OCI-LY7 (cell line): ENCODE data around the gene MAP3K5. TPM values are rescaled to one million over a fixed set of nuclear protein-coding genes. Genes with fewer than 3 reads are reported as not detected.

ENCODE experiments used
- BruUV-seq: library from RNA; stranded (reverse); fragments of 400-500 nt; replicated peaks from 2 replicates; lab custom pipeline; 2021; lab: Mats Ljungman, UMichigan
- CTCF ChIA-PET: fragments of 300-600 bp; sonication (Branson Sonifier 250); formaldehyde crosslinking; loops from one replicate; lab custom pipeline; 2022; ENCODE audit warnings: antibody characterized with exemption; ENCODE audit not compliant: unreplicated experiment; lab: Charles Lee
- POLR2A ChIA-PET: fragments of 300-600 bp; sonication (Branson Sonifier 250); formaldehyde crosslinking; loops from one replicate; lab custom pipeline; 2022; ENCODE audit warnings: antibody characterized with exemption; lab: Charles Lee
- DNase-seq: peaks from one replicate; pipeline ENCODE4 v3.0.0-alpha.2; 2015; ENCODE audit warnings: low spot score
- H2AFZ ChIP-seq: fragments of 200-600 bp; sonication (generic), shearing (Covaris generic); 2 replicates; pipeline ENCODE4 v1.6.1; 2014; ENCODE audit warnings: mild to moderate bottlenecking, antibody characterized with exemption, low read length, moderate library complexity
- H3K27ac ChIP-seq: fragments of 200-600 bp; sonication (generic); 2 replicates; pipeline ENCODE4 v1.5.1; 2014; ENCODE audit warnings: mixed run types, low read depth, mild to moderate bottlenecking, moderate library complexity, low read length, inconsistent platforms; ENCODE audit not compliant: poor library complexity, severe bottlenecking
- H3K36me3 ChIP-seq: fragments of 200-600 bp; sonication (generic); 2 replicates; pipeline ENCODE4 v1.6.1; 2014; ENCODE audit warnings: mild to moderate bottlenecking, antibody characterized with exemption, low read length, moderate library complexity, mixed read lengths; ENCODE audit not compliant: insufficient read depth
- H3K4me1 ChIP-seq: fragments of 200-600 bp; sonication (generic); 2 replicates; pipeline ENCODE4 v1.5.1; 2014; ENCODE audit warnings: mild to moderate bottlenecking, low read length; ENCODE audit not compliant: insufficient read depth, poor library complexity, severe bottlenecking
- H3K4me2 ChIP-seq: fragments of 200-600 bp; sonication (generic); 2 replicates; pipeline ENCODE4 v1.6.1; 2014; ENCODE audit warnings: mild to moderate bottlenecking, low read length
- H3K4me3 ChIP-seq: fragments of 200-600 bp; sonication (generic); 2 replicates; pipeline ENCODE4 v1.5.1; 2014; ENCODE audit warnings: mild to moderate bottlenecking, low read depth, low read length; ENCODE audit not compliant: poor library complexity, severe bottlenecking
- H3K79me2 ChIP-seq: fragments of 200-600 bp; sonication (generic); 2 replicates; pipeline ENCODE4 v1.6.1; 2016; ENCODE audit warnings: low read depth, mild to moderate bottlenecking, low read length, moderate library complexity, mixed read lengths; ENCODE audit not compliant: insufficient read depth
- H3K9me2 ChIP-seq: fragments of 200-600 bp; sonication (generic); 2 replicates; pipeline ENCODE4 v1.6.1; 2016; ENCODE audit warnings: mild to moderate bottlenecking, low read length, mixed read lengths; ENCODE audit not compliant: insufficient read depth
- H3K9me3 ChIP-seq: fragments of 200-600 bp; sonication (generic); 2 replicates; pipeline ENCODE4 v1.6.1; 2014; ENCODE audit warnings: mild to moderate bottlenecking, mixed run types, low read length, mixed read lengths
- H4K20me1 ChIP-seq: fragments of 200-600 bp; sonication (generic); 2 replicates; pipeline ENCODE4 v1.6.1; 2014; ENCODE audit warnings: mild to moderate bottlenecking, antibody characterized with exemption, low read length, moderate library complexity, mixed read lengths; ENCODE audit not compliant: insufficient read depth
- CTCF ChIP-seq: fragments of 200-600 bp; sonication (generic); conservative IDR thresholded peaks from 2 replicates; pipeline ENCODE4 v1.5.1; 2014; ENCODE audit warnings: mild to moderate bottlenecking, antibody characterized with exemption, low read length, moderate library complexity, mixed read lengths
- EZH2phosphoT487 ChIP-seq: fragments of 200-600 bp; sonication (generic); IDR thresholded peaks from 2 replicates; pipeline ENCODE4 v1.6.1; 2018; ENCODE audit warnings: low read depth, borderline replicate concordance, mild to moderate bottlenecking, mixed run types, antibody characterized with exemption, low read length, moderate library complexity, mixed read lengths
- intact Hi-C: fragments of 100-400 bp; cut with micrococcal nuclease; formaldehyde crosslinking; loops from one replicate; pipeline ENCODE4 v1.10.0; 2022; ENCODE audit not compliant: unreplicated experiment
- small RNA-seq: library from RNA; depleted of rRNA; stranded (forward); fragments of <200 nt; gene quantifications from one replicate; pipeline ENCODE3, GENCODE V24; 2014
- total RNA-seq, 2 experiments: library from RNA; depleted of rRNA in 1 of 2; stranded (reverse); fragments of >200 nt in 1 of 2; shearing (Covaris generic) in 1 of 2; gene quantifications; 2 replicates each; pipeline ENCODE4 v1.2.3, GENCODE V29; 2014 to 2022

Gene MAP3K5
- total RNA-seq, 2 experiments from 2014 or later = 13.8 to 16.6 TPM

GRCh38 chr6:136510299-136510698 lies 282.0 kb downstream of the MAP3K5 start:
- Histone ChIP-seq H3K9me2 (no peaks in the 10 kb centered on the region), H3K27ac (no peak overlapping the region), H3K79me2 (no peaks in the 10 kb centered on the region), H2AFZ (no peak overlapping the region), H3K4me2 (no peak overlapping the region), H3K36me3 (no peaks in the 10 kb centered on the region), H4K20me1 (no peaks in the 10 kb centered on the region), H3K4me1 (no peaks in the 10 kb centered on the region), H3K4me3 (no peak overlapping the region), H3K9me3 (no peaks in the 10 kb centered on the region)
- DNase-seq = no peak
- TF ChIP-seq CTCF (no peak), EZH2phosphoT487 (no peak)
- CTCF ChIA-PET = no interaction called here
- intact Hi-C loops = no loop called here
- no TSS peak for BruUV-seq
- POLR2A ChIA-PET = interaction anchor here (1.2 kb wide), 1 partner anchor 135 kb away, joined by 3 read pairs; no protein-coding TSS in a partner anchor

GRCh38 chr6:136508725-136509392 lies 283.4 kb downstream of the MAP3K5 start:
- CTCF ChIA-PET = no interaction called here
- POLR2A ChIA-PET = interaction anchor here (0.6 to 1.2 kb wide), 2 partner anchors 47 to 134 kb away, joined by 3 read pairs; no protein-coding TSS in a partner anchor

More at GRCh38 chr6:136508725-136509392, 283.4 kb downstream of the MAP3K5 start:
- Histone ChIP-seq H3K4me3 (no peak overlapping the region), H2AFZ (no peak overlapping the region), H3K9me2 (no peaks in the 10 kb centered on the region), H3K79me2 (no peaks in the 10 kb centered on the region), H3K36me3 (no peaks in the 10 kb centered on the region), H3K9me3 (no peaks in the 10 kb centered on the region), H3K27ac (no peak overlapping the region), H4K20me1 (no peaks in the 10 kb centered on the region), H3K4me1 (no peaks in the 10 kb centered on the region), H3K4me2 (no peak overlapping the region)
- intact Hi-C loops = no loop called here
- no peak for DNase-seq
- no peak for TF ChIP-seq EZH2phosphoT487
- TF ChIP-seq CTCF = no peak
- BruUV-seq = no TSS peak

Small RNA genes lying within 50 kb of the gene (small RNA-seq; reads per million reads assigned to genes)
- not detected for gene RNA5SP219

Other genes starting within 250 kb of the MAP3K5 start
- gene MAP7, start 242.1 kb downstream of the MAP3K5 start, total RNA-seq (2014; rRNA removed; shearing (Covaris generic)) = not detected in 2 replicates
- gene MAP7, start 242.1 kb downstream of the MAP3K5 start, total RNA-seq (2022) = not detected in 2 replicates
- 7.3 and 8.4 TPM in 2 replicates for gene PEX7, start 30.1 kb upstream of the MAP3K5 start, total RNA-seq (2014; rRNA removed; shearing (Covaris generic))
- gene PEX7, start 30.1 kb upstream of the MAP3K5 start, total RNA-seq (2022) = 5.8 and 7.9 TPM in 2 replicates
- not detected in 2 replicates for gene SLC35D3, start 129.8 kb upstream of the MAP3K5 start, total RNA-seq (2014; rRNA removed; shearing (Covaris generic))
- not detected in 2 replicates for gene SLC35D3, start 129.8 kb upstream of the MAP3K5 start, total RNA-seq (2022)